ENCODE results near the gene SESN1.

DNA sequence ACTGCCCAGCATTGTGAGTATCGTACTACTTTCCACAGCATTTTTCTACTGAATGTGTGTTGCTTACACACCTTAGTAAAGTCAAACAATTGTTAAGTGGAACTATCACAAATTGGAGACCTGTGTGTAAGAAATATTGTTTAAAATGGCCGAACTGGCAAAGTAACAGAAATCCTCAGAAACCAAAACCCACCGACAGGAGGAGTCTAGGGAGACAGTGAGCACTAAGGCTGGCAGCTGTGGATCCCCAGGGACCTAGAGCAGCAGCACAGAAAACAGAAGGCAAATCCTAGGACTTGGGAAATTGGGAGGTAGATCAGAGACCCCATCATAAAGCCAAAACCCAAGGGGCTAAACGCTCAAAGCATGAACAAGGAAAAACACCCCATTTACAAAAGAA is 69.9 kb downstream of the SESN1 start:
- TF ChIP-seq EZH2 (IDR thresholded peaks at IDR 0.05; ENCODE audit: borderline replicate concordance, low read depth, low read length, severe bottlenecking) (no peak), CTCF (IDR thresholded peaks at IDR 0.05; ENCODE audit: borderline replicate concordance, extremely low read depth, low read length, poor library complexity, severe bottlenecking) (no peak)

Measured in DND-41 (cell line).